ENCODE measurements around the gene MCRIP1. TPM values are rescaled to one million over a fixed set of nuclear protein-coding genes. Genes with fewer than 3 reads are reported as not detected.

MCRIP1 gene
- total RNA-seq, 1 donor from 2014 or later, result 51.9 TPM

DNA sequence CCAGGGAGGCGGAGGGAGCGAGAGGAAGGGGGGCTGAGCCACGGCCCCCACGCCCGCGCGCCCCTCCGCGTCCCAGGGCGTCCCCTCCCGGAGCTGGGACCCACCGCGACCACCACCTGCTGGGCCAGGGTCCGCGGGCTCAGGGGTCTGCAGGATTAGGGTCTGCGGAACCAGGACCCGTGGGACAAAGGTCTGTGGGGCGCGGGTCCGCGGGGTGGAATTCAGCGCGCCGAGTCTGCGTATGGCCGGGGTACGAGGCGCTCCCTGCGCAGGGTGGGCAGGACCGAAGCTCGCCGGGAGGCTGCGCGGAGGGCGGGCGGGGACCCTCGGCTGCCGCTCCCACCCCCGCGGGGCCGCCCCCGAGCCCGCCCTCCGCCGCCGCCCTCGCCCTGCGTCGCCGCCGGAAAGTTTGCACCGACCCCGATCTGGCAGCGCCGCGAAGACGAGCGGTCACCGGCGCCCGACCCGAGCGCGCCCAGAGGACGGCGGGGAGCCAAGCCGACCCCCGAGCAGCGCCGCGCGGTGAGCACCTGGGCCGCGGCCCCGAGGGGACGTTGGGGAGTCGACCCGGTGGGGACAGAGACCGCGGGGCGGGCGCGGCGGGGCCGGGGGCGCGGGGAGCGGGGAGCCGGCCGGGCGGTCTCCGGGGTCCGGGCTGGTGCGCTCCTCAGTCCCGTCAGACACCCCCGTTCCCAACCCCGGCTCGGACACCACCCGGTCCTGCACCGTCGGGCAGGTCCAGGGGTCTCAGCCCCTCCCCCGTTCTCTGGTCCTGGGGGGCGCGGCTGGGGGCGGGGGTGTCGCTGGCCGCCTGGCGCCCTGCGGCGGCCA lies 29.1 kb downstream of the MCRIP1 start, which contains the start of gene GCGR:
Gene GCGR, plus strand, starts transcription at position 423 of the 831 bp plus-strand sequence. CDS start 4,869 bp downstream, outside the sequence.
- H3K36me3 Mint-ChIP-seq (ENCODE audit: low read depth), result no peaks in the 10 kb centered on the region

DNA sequence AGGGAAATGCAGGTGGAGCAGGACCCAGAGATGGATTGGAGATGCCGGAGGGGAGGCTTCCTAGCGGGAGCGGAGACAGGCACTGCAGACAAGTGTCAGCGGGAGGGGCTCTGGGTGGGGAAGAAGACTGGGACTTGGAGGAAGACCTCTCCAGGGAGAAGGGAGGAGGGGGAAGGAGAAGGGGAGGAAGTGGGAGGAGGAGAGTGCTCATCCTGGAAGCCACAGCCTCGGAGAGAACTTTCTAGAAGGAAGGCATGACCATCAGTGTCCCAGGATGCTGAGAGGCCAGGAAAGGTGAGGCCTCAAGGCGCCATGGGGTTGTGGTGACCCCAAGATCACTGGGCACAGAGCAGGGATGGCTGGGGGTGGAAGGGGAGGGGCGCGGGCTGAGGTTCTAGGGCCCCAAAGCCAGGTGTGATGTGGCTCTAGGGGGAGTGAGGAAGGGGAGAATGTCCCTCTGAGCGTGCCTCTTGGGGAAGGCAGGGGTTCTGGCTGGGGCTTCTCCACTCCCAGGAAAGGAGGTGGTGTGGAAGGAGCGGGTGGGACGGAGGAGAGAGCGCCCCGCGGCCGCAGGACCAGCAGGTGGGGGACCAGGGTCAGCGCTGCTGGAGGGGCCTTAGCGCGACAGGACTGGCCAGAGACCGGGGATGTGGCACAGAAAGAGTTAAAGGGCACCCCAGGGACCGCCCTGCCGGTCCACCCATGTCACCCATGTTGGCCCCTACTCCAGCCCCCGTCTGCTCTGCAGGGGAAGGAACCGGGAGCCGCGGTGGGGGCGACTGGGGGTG lies 30.0 kb downstream of the MCRIP1 start:
- H3K4me3 Mint-ChIP-seq, result no peak overlapping the region
- intact Hi-C loops (cut with micrococcal nuclease), result no loop called here

More for the DNA sequence above, 29.1 kb downstream of the MCRIP1 start, which contains the start of gene GCGR:
- peaks cover 37% of the 10 kb centered on the region for H3K27me3 Mint-ChIP-seq
- no peak within 1 kb of the TSS for H3K4me3 Mint-ChIP-seq
- DNase-seq, result no peak
- intact Hi-C loops (cut with micrococcal nuclease), result no loop called here
- H3K27ac Mint-ChIP-seq, result no peak within 1 kb of the TSS
- no peaks in the 10 kb centered on the region for H3K4me1 Mint-ChIP-seq
- no peaks in the 10 kb centered on the region for H3K9me3 Mint-ChIP-seq

DNA sequence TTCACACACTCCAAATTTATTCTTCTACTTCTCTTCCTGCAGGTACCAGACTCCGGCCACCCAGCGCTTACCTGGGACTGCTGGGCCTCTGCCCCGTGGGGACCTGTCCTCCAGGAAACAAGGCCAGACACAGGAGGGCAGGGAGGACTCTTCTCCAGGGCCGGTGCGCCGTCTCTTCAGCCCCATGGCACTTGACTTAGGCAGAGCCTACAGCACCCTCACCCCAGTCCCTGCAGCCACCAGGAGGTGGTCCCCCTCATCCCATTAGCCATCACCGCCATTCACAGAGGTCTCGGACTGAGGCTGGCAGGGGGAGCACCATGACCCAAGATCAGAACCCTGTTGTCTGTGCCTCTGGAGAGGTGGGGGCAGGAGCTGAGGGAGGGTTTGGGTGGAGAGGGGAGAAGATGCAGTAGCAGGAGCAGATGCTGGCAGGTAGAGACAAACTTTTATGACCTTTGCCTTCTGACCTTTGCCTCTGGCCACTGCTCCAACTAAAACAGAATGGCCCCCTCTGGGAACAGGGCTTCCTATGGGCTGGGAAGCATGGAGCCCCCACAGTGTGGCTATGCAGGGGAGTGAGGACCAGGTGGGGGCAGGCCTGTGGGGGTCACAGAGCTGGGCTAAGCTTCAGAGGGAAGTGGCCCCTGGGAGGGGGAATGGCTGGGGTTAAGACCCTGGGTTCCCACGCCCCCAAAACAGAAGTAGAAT lies 30.9 kb downstream of the MCRIP1 start:
- H3K4me3 Mint-ChIP-seq, result no peak overlapping the region
- intact Hi-C loops (cut with micrococcal nuclease), result no loop called here
- no peaks in the 10 kb centered on the region for H3K4me1 Mint-ChIP-seq
- no peak for DNase-seq
- H3K9me3 Mint-ChIP-seq, result no peaks in the 10 kb centered on the region
- H3K27me3 Mint-ChIP-seq, result peaks cover 35% of the 10 kb centered on the region
- H3K36me3 Mint-ChIP-seq (ENCODE audit: low read depth), result no peaks in the 10 kb centered on the region
- no peak overlapping the region for H3K27ac Mint-ChIP-seq

More for the DNA sequence above, 30.0 kb downstream of the MCRIP1 start:
- no peaks in the 10 kb centered on the region for H3K4me1 Mint-ChIP-seq
- no peak for DNase-seq
- peaks cover 37% of the 10 kb centered on the region for H3K27me3 Mint-ChIP-seq
- no peaks in the 10 kb centered on the region for H3K9me3 Mint-ChIP-seq
- no peak overlapping the region for H3K27ac Mint-ChIP-seq
- H3K36me3 Mint-ChIP-seq (ENCODE audit: low read depth), result no peaks in the 10 kb centered on the region

DNA sequence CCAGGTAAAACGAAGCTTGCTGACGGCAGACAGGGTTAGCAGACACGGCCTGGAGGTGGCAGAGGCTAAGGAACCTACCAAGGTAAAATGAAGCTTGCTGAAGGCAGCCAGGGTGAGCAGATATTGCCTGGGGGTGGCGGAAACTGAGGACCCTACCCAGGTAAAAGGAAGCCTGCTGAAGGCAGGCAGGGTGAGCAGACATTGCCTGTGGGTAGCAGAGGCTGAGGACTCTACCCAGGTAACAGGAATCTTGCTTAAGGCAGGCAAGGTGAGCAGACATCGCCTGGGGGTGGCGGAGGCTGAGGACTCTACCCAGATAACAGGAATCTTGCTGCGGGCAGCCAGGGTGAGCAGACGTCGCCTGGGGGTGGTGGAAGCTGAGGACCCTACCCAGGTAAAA lies 31.8 kb downstream of the MCRIP1 start:
- intact Hi-C loops (cut with micrococcal nuclease), result no loop called here
- H3K4me1 Mint-ChIP-seq, result no peaks in the 10 kb centered on the region
- peaks cover 32% of the 10 kb centered on the region for H3K27me3 Mint-ChIP-seq
- DNase-seq, result no peak
- no peak overlapping the region for H3K27ac Mint-ChIP-seq
- no peak overlapping the region for H3K4me3 Mint-ChIP-seq
- H3K9me3 Mint-ChIP-seq, result no peaks in the 10 kb centered on the region
- H3K36me3 Mint-ChIP-seq (ENCODE audit: low read depth), result no peaks in the 10 kb centered on the region

DNA sequence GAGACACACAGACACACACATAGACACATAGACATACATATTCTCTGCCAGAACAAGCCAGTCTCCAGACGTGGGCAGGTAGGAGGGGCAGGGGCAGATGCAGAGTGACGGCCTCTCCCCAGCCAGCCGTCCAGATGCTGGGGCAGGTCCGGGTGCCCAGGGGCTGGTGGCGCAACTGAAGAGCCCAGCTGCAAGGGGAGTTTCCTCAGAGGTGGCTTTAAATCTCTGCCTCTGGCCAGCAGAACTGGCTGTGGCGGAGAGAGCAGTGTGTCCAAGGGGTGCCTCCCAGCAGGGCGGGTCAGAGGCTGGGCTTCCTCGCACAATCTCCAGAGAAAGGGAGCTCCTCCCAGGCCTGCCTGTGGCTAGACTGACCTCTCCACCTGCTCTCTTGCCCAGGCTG lies 38.6 kb downstream of the MCRIP1 start:
- H3K9me3 Mint-ChIP-seq, result no peaks in the 10 kb centered on the region
- no peaks in the 10 kb centered on the region for H3K4me1 Mint-ChIP-seq
- no peaks in the 10 kb centered on the region for H3K36me3 Mint-ChIP-seq (ENCODE audit: low read depth)
- no peak overlapping the region for H3K27ac Mint-ChIP-seq
- no peak overlapping the region for H3K4me3 Mint-ChIP-seq
- no peak for DNase-seq
- intact Hi-C loops (cut with micrococcal nuclease), result no loop called here
- H3K27me3 Mint-ChIP-seq, result no peaks in the 10 kb centered on the region

DNA sequence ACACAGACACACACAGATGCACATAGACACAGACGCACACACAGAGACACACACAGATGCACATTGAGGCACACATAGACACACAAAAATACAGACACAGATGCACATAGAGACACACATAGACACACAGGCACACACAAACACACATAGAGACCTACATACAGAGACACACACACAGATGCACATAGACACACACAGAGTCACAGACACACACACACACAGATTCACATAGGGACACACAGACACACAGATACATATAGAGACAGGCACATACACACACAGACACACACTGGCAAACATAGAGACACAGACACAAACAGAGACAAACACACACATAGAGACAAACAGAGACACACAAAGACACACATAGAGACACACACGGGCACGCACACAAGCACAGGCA lies 39.0 kb downstream of the MCRIP1 start:
- no peaks in the 10 kb centered on the region for H3K27me3 Mint-ChIP-seq
- DNase-seq, result no peak
- H3K9me3 Mint-ChIP-seq, result no peaks in the 10 kb centered on the region
- no peaks in the 10 kb centered on the region for H3K4me1 Mint-ChIP-seq
- H3K36me3 Mint-ChIP-seq (ENCODE audit: low read depth), result no peaks in the 10 kb centered on the region
- no peak overlapping the region for H3K4me3 Mint-ChIP-seq
- H3K27ac Mint-ChIP-seq, result no peak overlapping the region
- intact Hi-C loops (cut with micrococcal nuclease), result no loop called here

DNA sequence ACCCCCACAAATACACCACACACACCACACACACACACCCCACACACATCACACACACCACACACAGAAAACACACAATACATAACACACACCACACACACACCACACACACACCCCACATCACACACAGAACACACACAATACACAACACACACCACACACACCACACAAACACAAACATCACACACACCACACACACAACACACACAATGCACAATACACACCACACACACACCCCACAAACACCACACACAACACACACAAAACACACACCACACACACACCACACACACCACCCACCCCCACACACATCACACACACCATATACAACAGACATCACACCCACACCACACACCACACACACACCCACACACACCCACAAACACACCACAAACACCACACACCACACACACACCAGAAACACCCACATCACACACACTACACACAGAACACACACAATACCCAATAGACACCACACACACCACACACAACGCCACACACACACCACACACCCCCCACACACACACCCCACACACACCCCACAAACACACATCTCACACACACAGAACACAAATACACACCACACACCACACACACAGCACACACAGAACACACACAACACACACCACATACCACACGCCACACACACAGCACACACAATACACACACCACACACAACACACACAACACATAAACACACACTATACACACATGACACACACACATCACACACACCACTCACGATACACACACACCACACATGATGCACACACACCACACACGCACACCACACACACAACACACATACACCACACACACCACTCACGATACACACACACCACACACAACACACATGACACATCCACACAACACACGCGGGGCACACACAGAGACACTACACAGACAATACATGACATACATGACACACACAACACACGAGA lies 40.1 kb downstream of the MCRIP1 start:
- Mint-ChIP-seq H3K9me3 (no peaks in the 10 kb centered on the region), H3K4me1 (no peaks in the 10 kb centered on the region), H3K4me3 (no peak overlapping the region), H3K27ac (no peak overlapping the region), H3K27me3 (no peaks in the 10 kb centered on the region), H3K36me3 (ENCODE audit: low read depth) (no peaks in the 10 kb centered on the region)
- intact Hi-C loops (cut with micrococcal nuclease), result no loop called here
- DNase-seq, result no peak

Other genes starting within 250 kb of the MCRIP1 start
- gene NPLOC4, start 196.2 kb downstream of the MCRIP1 start, total RNA-seq, result 142 and 147 TPM in 2 replicates
- 0.14 and 0.37 TPM in 2 replicates for gene TSPAN10, start 196.1 kb downstream of the MCRIP1 start, total RNA-seq
- gene PDE6G, start 176.7 kb downstream of the MCRIP1 start, total RNA-seq, result 3.7 and 5.7 TPM in 2 replicates
- gene OXLD1, start 166.7 kb downstream of the MCRIP1 start, total RNA-seq, result 52.8 and 57.8 TPM in 2 replicates
- 54.7 and 60.2 TPM in 2 replicates for gene CCDC137, start 166.6 kb downstream of the MCRIP1 start, total RNA-seq
- gene ARL16, start 149.5 kb downstream of the MCRIP1 start, total RNA-seq, result 34.9 and 37.6 TPM in 2 replicates
- 136 and 137 TPM in 2 replicates for gene HGS, start 149.3 kb downstream of the MCRIP1 start, total RNA-seq
- 232 and 233 TPM in 2 replicates for gene MRPL12, start 129.9 kb downstream of the MCRIP1 start, total RNA-seq
- gene SLC25A10, start 121.0 kb downstream of the MCRIP1 start, total RNA-seq, result 48.6 and 52.7 TPM in 2 replicates
- gene GCGR, start 29.1 kb downstream of the MCRIP1 start, total RNA-seq, result not detected in 2 replicates
- not detected in 2 replicates for gene PPP1R27, start 1.8 kb upstream of the MCRIP1 start, total RNA-seq
- 458 and 507 TPM in 2 replicates for gene P4HB, start 27.2 kb upstream of the MCRIP1 start, total RNA-seq
- gene ARHGDIA, start 38.0 kb upstream of the MCRIP1 start, total RNA-seq, result 697 and 714 TPM in 2 replicates
- 254 and 264 TPM in 2 replicates for gene ALYREF, start 58.3 kb upstream of the MCRIP1 start, total RNA-seq
- gene ANAPC11, start 58.4 kb upstream of the MCRIP1 start, total RNA-seq, result 132 and 135 TPM in 2 replicates
- 0.30 and 0.40 TPM in 2 replicates for gene NPB, start 68.9 kb upstream of the MCRIP1 start, total RNA-seq
- gene PCYT2, start 78.1 kb upstream of the MCRIP1 start, total RNA-seq, result 43.0 and 46.5 TPM in 2 replicates
- gene SIRT7, start 84.9 kb upstream of the MCRIP1 start, total RNA-seq, result 54.9 and 58.2 TPM in 2 replicates
- 32.5 and 33.3 TPM in 2 replicates for gene MAFG, start 94.4 kb upstream of the MCRIP1 start, total RNA-seq
- gene PYCR1, start 104.0 kb upstream of the MCRIP1 start, total RNA-seq, result 136 and 138 TPM in 2 replicates
- gene MYADML2, start 113.9 kb upstream of the MCRIP1 start, total RNA-seq, result not detected in 2 replicates
- gene NOTUM, start 127.9 kb upstream of the MCRIP1 start, total RNA-seq, result 1.7 and 1.8 TPM in 2 replicates
- gene ASPSCR1, start 144.3 kb upstream of the MCRIP1 start, total RNA-seq, result 35.1 and 37.3 TPM in 2 replicates
- gene CENPX, start 189.6 kb upstream of the MCRIP1 start, total RNA-seq, result 116 and 123 TPM in 2 replicates
- 39.0 and 40.6 TPM in 2 replicates for gene LRRC45, start 190.0 kb upstream of the MCRIP1 start, total RNA-seq
- gene RAC3, start 198.4 kb upstream of the MCRIP1 start, total RNA-seq, result 11.5 and 12.1 TPM in 2 replicates
- gene DCXR, start 204.4 kb upstream of the MCRIP1 start, total RNA-seq, result 128 TPM in 2 replicates
- gene RFNG, start 218.5 kb upstream of the MCRIP1 start, total RNA-seq, result 21.4 and 30.8 TPM in 2 replicates
- gene GPS1, start 218.6 kb upstream of the MCRIP1 start, total RNA-seq, result 117 and 118 TPM in 2 replicates
- 230 and 232 TPM in 2 replicates for gene DUS1L, start 232.5 kb upstream of the MCRIP1 start, total RNA-seq

All from activated CD4-positive, alpha-beta T cell treated with anti-CD3 and anti-CD28 coated beads, Interleukin-2, amount 10 ng/mL, durations not matched to agents 24 days and 14 days (primary cell).